HG03103 (cell line): ENCODE results near the gene SPINK1.
"Not testable (repeated sequence)": the region's sequence is repeated elsewhere in the genome, so short reads cannot be mapped to it uniquely, and the experiment has no call there.

Experiments
- ATAC-seq: cut with Tn5 transposase; IDR thresholded peaks from one replicate; pipeline ENCODE4 v1.9.1; 2021; ENCODE audit warnings: low read depth; ENCODE audit not compliant: unreplicated experiment

SPINK1 gene, protein sequence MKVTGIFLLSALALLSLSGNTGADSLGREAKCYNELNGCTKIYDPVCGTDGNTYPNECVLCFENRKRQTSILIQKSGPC

DNA sequence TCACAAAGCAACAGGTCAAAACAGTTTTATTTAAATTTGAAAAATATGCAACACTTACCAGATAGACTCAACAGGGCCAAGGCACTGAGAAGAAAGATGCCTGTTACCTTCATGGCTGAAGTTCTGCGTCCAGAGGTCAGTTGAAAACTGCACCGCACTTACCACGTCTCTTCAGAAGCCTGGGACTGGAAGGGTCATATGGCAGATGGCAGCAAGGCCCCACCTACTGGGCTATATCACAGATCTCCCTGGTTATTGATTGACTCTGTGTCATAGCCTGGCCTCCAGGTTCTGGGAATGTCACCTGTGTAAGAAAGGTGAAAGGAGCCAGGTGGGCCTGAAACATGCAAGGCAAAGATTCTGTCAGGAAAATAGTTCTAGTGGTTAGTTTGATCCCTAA is at the start of gene SPINK1:
Gene SPINK1 (minus strand): TSS at position 207 of the 400 bp plus-strand sequence. CDS start 94 bp downstream, at position 113.
- ATAC-seq, result no peak

DNA sequence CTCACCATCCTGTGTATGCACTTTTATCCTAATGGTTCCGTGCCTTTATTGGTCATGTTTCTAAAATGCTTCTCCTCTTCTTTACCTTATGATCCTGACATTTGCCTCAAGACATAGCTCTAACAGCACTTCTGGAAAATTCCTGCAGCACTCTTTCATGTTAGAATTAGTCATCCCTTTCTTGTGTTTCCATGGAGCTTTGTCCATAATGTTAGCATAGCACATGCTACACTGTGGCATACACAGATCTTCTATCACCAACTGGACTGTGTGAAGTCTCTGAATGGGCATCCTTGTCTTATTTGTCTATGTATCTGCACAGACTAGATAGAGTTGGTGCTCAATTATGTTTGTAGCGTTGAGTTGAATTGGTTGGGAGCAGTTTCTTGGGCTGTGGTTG is 49.0 kb upstream of the SPINK1 start:
- ATAC-seq, result no peak

DNA sequence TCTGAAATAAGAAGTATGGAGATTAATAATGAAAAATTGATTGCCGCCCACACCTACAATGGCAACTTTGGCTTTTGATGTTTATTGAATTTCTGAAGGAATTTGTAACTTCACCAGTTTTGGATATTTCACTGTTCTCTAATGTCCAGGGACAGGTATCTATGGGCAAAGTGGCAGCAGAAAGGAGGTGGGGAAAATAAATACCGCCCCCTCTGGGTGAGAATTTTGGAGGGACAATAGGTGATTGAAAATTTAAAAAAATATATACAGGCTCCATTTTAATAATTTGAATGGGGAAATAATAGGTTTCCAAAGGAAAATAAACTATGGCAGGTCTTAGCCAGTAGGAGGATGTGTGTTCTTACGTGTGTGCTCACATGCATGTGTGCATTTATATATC is 48.3 kb upstream of the SPINK1 start:
- ATAC-seq, result no peak

DNA sequence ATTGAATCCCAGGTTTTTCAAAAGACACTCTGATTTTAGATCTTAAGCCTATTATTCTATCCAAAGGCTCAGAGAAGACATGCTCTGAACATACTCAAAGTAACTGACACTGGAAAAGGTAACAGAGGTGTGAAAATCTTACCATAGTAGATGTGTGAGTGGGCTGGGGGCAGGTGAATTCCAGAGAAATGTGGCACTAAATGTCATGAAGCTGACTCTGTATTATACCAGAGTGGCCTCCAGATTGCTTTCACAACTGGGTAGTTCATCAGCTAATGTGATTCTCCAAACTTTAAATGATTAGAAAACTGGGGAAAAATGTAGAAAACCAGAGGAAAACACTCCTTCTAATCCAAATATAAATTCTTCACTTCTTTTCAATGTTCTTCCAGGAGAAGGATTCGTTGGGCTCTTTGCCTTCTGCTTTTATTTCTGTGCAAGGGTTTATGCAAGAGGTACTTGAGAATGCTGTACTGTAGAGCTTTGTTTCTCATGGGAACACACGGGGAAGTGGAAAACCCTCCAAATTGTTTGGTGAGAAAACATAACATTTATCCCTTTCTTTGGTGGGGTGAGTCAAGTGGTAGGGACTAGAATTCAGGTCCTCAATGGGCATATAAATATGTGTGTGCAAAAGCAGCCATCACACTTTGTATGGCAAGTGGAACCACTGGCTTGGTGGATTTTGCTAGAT is 46.7 kb upstream of the SPINK1 start, which contains the start of gene SCGB3A2:
Gene SCGB3A2 (plus strand): TSS at position 646 of the 694 bp plus-strand sequence. CDS start 93 bp downstream, outside the sequence.
- no peak for ATAC-seq

DNA sequence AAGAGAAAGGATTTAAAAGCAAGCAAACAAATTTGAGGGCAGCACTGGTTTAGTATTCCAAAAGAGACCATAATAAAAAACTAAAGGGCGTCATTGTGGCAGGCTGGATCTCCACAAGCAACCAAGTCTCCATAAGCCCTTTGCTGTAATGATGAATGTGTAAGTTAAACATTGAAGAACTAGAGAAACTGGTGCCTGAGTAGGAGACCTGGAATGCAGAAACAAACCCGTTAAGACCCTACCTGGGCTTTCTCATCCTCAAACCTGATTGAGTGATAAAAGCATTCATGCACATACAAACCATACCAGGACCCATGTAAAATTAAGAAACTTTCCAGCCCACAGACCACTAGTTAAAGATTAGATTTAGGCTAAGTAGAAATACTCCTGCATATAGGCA is 45.2 kb upstream of the SPINK1 start:
- no peak for ATAC-seq

DNA sequence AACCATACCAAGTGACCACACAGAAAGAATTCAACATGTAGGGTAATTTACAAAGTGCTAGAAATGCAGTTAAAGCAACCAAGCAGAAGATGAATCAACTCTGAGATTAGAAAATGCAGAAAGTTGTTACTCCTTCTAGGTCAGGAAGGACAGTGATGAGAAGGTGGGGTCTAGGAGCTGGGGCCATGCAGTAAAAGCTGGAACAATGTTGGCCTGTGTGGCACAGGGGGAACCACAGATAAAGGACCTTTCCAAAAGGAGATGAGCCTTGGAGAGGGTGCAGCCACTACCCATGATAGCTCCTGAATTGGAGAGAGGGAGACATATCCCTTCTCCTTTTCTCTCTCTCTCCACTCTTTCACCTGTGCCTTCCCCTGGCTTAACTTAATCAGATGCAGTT is 44.7 kb upstream of the SPINK1 start:
- ATAC-seq, result no peak

DNA sequence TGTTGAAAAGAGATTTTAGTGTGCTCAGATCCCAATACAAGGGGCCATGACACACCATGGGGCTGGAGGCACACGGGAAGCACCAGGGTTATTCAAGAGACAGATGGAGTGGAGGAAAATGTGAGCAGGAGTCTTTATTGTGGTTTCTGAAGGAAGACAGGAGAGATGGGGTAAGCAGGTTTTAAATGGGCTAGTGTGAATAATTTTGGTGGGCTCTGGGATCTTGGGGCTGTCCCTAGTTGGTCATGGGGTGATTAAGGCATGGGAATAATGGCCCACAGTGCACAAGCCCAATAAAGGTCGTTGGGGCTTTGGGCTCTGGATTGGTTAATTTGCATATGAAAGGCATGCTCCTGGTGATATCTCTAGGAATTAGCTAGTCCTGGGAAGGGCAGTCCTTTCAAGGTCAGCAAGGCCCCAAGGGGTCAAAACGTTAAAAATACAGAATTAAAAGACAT is 43.5 kb upstream of the SPINK1 start:
- ATAC-seq, result no peak

DNA sequence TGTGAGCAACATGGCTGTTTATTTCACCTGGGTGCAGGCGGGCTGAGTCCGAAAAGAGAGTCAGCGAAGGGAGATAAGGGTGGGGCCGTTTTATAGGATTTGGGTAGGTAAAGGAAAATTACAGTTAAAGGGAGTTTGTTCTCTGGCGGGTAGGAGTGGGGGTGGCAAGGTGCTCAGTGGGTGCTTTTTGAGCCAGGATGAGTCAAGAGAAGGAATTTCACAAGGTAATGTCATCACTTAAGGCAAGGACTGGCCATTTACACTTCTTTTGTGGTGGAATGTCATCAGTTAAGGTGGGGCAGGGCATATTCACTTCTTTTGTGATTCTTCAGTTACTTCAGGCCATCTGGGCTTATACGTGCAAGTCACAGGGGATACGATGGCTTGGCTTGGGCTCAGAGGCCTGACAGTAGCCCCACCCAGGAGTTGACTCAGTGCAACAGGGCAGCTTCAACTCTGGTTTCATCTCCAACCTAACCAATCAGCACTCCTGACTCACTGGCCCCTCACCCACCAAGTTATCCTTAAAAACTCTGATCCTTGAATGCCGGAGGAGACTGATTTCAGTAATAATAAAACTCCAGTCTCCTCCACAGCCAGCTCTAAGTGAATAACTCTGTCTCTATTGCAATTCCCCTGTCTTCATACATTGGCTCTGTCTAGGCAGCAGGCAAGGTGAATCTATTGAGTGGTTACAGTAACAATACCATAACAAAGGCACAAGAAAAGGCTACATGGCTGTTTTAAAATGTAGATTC is 42.8 kb upstream of the SPINK1 start:
- ATAC-seq, result not testable (repeated sequence)

DNA sequence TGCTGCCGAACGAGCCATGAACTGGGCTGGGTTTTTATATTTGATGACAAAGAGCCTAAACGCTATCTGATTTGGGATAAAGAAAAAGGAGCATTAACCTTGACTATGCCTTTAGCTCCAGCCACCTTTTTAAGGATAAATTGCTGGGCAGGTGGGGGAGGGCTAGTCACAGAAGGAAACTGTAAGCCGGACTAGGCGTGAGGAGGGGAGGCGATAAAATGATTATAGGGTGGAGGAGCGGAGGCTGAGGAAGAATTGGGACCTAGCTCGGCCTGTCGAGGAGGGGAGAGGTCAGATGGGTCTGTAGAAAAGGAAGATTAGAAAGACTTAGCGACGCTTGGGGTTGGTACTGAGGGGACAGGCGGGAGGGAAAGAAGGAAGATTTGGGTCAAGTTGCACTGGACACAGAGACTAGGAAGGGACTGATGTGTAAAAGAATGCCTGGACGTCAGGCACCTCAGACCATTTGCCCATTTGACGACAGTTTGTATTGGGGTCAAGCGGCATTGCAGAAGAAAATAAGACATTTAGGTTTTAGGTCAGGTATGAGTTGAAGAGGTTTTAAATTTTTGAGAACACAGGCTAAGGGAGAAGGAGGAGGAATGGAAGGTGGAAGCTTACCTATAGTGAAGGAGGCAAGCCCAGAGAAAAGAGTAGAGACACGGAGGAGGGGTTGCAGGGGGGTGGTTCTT is 41.4 kb upstream of the SPINK1 start:
- ATAC-seq, result not testable (repeated sequence)

DNA sequence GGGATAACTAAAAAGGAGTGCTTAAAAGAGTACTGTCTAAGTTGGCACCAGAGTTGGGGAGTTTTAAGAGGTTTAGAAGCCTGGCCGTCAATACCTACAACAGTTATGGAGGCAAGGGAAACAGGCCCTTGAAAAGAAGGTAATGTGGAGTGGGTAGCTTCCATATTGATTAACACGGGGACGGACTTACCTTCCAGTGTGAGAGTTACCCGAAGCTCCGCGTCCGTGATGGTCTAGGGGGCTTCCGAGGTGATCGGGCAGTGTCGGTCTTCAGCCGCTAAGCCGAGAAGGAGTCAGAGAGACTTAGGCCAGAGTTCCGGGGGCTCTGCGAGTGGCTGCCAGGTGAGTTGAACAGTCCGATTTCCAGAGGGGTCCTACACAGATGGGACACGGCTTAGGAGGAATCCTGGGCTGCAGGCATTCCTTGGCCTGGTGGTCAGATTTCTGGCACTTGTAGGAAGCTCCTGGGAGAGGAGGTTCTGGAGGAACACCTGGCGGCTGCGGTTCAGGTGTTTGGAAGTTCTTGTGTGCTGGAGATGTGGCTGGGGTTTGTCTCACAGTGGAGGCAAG is 40.6 kb upstream of the SPINK1 start:
- ATAC-seq, result not testable (repeated sequence)

DNA sequence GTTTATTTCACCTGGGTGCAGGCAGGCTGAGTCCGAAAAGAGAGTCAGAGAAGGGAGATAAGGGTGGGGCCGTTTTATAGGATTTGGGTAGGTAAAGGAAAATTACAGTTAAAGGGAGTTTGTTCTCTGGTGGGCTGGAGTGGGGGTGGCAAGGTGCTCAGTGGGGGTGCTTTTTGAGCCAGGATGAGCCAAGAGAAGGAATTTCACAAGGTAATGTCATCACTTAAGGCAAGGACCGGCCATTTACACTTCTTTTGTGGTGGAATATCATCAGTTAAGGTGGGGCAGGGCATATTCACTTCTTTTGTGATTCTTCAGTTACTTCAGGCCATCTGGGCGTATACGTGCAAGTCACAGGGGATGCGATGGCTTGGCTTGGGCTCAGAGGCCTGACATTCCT is 38.4 kb upstream of the SPINK1 start:
- ATAC-seq, result not testable (repeated sequence)

DNA sequence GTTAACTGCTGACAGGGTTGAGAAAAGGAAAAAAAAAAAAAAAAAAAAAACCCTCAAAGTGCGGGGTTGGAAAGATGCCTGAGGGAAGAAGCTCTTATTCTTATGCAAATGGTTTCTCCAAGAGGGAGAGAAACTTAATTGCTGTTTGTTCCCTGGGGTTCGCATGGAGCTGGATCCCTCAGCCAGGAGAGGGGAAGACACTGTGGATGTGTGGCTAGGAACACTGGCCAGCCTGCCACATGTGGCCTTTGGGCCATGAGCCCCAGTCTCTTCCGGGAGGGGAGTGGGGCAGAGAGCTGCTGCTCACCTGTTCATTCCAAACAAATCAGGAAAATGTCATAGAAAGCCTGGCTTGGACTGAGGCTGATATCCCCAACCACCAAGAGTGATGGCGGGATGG is 37.6 kb upstream of the SPINK1 start:
- no peak for ATAC-seq

DNA sequence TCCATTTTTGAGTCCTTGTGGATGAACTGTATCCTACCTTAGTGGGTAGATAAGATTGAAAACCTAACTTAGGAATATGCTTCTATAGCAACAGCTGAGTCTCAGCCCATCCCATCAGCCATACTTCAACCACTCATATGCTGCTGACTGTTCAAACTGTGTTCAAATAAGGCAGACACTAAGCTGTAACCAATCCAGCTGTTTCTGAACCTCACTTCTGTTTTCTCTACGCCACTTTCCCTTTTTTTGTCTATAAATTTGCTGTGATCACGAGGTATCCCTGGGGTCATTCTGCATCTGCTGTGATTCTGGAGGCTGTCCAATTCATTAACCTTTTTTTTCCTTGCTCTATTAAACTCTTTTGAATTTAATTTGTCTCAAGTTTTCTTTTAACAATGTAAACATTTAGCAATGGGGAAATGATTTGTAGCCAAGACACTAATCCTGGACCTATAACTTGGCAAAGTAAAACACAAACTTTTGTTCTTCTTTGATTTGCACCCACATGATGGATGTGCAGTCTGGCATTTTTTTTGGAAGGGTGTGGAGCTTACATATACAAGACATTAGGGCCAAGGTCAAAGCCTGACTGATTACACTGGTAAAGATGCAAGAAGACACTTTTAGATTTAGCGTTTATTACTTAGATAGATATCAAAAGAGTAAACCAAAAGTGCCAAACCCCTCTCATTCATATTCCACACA is 32.1 kb upstream of the SPINK1 start:
- no peak for ATAC-seq

DNA sequence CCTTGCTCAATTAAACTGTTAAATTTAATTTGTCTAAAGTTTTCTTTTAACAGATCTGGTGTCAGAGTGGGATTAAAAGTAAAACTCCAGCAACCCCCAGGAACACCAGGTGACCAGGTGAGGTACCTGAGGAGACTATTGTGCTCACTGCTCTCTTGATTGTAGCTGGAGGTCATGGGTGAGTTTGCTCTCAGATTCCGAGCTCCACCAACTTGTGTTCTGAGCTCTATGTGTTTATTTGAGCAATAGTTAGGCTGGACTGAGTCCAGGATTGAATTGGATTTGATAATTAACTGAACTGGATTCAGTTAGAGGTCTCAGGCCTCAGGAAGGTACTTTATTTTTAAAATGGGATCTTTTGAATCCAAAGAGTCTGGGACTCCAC is 29.2 kb upstream of the SPINK1 start:
- no peak for ATAC-seq

DNA sequence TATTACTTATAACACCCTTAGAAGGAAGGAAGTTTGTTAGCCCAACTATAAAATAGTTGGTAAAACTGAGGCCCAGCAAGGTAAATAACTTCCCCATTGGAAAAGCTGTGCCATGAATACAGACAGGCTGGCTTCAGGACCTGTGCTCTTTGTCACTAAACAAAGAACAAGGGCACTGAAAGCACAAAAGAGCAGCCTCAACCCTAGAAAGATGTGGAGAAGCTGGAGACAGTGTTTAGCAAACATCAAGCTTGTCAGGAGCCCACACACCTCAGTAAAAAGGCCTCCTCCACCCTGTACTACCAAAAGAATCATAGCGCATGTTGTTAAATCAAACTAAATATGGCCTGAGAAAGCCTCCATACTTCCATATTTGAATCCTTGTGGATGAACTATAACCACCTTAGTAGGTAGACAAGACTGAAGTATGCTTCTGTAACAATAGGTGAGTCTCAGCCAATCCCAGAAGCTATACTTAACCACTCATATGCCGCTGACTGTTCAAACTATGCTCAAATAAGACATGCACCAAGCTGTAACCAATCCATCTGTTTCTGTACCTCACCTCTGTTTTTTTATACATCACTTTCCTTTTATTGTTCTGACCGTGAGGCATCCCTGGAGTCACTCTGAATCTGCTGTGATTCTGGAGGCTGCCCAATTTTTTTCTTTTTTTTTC is 28.6 kb upstream of the SPINK1 start:
- no peak for ATAC-seq

DNA sequence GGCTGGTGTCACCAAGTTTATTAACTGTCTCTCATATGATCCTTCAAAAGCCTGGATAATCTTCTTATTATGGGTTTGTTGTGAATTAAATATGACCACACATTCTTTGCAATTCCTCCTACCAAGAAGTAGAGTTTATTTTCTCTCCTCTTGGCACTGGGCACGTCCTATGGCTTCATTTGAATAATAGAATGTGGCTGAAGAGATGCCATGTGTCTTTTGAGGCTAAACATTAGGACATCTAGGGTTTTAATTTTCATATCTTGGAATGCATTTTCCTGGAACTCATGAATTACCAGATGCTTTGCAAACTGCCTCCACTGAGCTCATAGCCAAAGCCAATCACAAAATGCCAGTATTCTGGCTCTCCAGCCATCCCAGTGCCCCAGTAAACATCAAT is 27.1 kb upstream of the SPINK1 start:
- no peak for ATAC-seq

DNA sequence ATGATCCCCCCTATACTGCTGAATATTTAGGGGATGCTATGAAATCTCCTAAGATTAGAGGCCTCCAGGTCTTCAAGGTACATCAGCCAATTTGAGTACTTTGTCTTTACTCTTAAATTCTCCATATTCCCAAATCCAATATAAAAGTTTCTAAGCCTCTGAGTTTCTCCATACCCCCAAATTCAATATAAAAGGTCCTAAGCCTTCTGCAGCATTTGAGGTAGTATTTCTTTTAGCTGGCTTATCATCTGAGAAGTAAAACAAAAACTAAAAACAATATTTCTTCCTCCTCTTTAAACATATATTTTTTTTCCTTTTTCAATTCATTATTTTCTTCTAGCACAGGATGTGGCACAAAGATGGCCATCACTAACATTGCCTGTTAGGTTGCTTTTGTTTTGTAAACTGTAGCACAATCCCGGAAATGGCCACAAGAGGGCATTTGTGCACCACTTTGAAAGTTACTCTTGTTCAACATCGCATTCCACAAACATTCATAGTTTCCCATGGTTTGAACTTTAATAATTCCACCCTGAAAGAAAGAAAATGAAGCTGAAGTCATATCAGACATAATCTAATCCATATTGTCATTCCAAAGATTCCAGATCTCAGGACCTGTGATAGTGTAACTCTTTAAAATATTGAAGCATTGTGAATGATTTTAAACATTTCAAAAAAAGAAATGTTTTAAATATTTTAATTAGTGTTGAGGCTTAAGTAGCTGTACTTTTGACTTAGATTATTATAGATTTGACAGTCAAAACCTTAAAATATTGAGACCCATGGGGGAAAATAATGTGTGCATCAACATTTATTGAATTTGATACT is 26.0 kb upstream of the SPINK1 start:
- peak; percentile 86 for ATAC-seq

DNA sequence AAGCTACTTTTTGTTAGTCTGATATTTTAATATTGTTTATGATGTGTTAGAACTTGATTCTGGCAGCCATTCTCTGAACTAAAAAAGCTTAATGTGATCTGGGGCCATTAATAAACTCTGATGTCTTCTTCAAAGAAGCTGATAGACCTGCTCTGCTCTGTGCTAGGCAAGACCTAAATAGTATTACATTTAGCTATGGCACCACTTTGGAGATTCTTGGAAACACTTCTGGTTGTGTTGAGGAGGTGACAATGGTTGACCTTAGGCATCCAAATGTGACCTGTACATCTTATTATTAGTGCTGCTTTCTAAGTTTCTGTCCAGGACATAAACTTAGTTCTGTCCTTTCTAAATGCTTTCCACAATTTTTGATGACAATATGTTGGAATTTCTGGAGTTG is 25.3 kb upstream of the SPINK1 start:
- ATAC-seq, result no peak

DNA sequence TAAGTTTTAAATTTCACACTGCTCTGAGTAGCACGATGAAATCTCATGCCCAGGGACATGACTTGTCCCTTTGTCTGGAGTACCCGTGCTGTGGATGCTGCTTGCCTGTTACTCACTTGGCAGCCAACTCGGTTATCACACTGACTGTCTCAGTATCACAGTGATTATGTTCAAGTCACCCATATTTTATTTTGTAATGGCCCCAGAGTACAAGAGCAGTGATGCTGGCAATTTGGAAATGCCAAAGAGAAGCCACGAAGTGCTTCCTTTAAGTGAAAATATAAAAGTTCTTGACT is 24.3 kb upstream of the SPINK1 start:
- ATAC-seq, result no peak
